ENCODE data around the gene ATP11A. TPM values are rescaled to one million over a fixed set of nuclear protein-coding genes. Genes with fewer than 3 reads are reported as not detected.

The ATP11A gene
- total RNA-seq, 2 donors from 2014 or later, result 89.0 to 91.2 TPM

- Mint-ChIP-seq H3K36me3 (no peaks in the 10 kb centered on the region), H3K27ac (no peak overlapping the region), H3K4me1 (ENCODE audit: low read depth in 2 of 2) (no peaks in the 10 kb centered on the region), H3K4me3 (no peak overlapping the region), H3K9me3 (peaks cover 3% of the 10 kb centered on the region), H3K27me3 (peaks cover 0 to 4% of the 10 kb centered on the region in 2 donors)
- ATAC-seq (no peak), DNase-seq (ENCODE audit: low spot score) (peak; percentile 12)
These were observed 215.2 kb downstream of the ATP11A start for GRCh38 chr13:112905086-112905485.

DNA sequence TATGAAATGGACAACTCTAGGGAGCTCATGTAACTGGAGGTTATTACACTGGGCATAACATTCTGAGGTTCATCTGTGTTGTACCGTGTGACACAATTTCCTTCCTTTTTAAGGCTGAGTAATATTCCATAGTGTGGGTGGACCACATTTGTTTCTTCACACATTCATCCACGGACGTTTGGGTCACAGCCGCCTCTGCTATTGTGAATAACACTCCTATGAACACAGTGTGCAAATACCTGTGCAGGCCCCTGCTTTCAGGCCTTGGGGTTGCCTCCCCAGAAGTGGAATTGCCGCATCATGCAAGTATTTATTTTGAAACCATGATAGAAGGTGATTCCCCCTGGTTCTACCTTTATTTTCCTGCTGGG lies 215.8 kb downstream of the ATP11A start:
- peaks cover 0 to 4% of the 10 kb centered on the region in 2 donors for H3K27me3 Mint-ChIP-seq
- H3K9me3 Mint-ChIP-seq, result peaks cover 3% of the 10 kb centered on the region
- no peaks in the 10 kb centered on the region for H3K4me1 Mint-ChIP-seq (ENCODE audit: low read depth in 2 of 2)
- no peak for ATAC-seq
- no peak overlapping the region for H3K4me3 Mint-ChIP-seq
- H3K36me3 Mint-ChIP-seq, result no peaks in the 10 kb centered on the region
- no peak overlapping the region for H3K27ac Mint-ChIP-seq
- no peak for DNase-seq (ENCODE audit: low spot score)

GRCh38 chr13:112905990-112906641 lies 216.3 kb downstream of the ATP11A start:
- no peaks in the 10 kb centered on the region for H3K36me3 Mint-ChIP-seq
- no peaks in the 10 kb centered on the region for H3K4me1 Mint-ChIP-seq (ENCODE audit: low read depth in 2 of 2)
- ATAC-seq (no peak), DNase-seq (ENCODE audit: low spot score) (peak; percentile 37)
- H3K9me3 Mint-ChIP-seq, result peaks cover 3% of the 10 kb centered on the region
- peaks cover 0 to 4% of the 10 kb centered on the region in 2 donors for H3K27me3 Mint-ChIP-seq
- H3K4me3 Mint-ChIP-seq, result no peak overlapping the region
- H3K27ac Mint-ChIP-seq, result no peak overlapping the region

GRCh38 chr13:112907286-112907685 lies 217.4 kb downstream of the ATP11A start:
- no peak overlapping the region for H3K27ac Mint-ChIP-seq
- ATAC-seq, result no peak
- peak; percentile 15 for DNase-seq (ENCODE audit: low spot score)
- H3K27me3 Mint-ChIP-seq, result peaks cover 0 to 6% of the 10 kb centered on the region in 2 donors
- no peaks in the 10 kb centered on the region for H3K4me1 Mint-ChIP-seq (ENCODE audit: low read depth in 2 of 2)
- H3K36me3 Mint-ChIP-seq, result no peaks in the 10 kb centered on the region
- no peak overlapping the region for H3K4me3 Mint-ChIP-seq
- peaks cover 3% of the 10 kb centered on the region for H3K9me3 Mint-ChIP-seq

DNA sequence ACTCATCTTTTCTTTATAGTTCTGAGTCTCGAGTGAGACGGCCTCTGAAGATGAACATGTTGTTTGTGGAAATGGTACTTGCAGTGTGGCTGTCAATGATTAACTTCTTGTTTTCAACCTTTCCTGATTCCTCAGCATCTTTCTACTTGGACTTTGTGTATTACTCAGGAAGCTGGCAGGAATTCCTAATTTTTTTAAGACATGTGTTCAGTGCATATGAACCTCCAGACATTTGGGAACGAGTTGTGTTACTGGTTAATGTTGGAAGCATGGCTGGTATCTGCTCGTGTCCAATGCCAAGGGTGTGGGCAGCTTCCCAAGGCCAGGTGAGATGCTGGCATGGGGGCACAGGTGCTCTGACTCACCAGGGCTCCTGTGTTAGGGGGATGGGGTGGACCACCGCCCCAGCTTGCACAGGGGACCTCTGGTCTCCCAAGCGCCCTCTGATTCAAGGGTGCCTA lies 218.1 kb downstream of the ATP11A start:
- peaks cover 3% of the 10 kb centered on the region for H3K9me3 Mint-ChIP-seq
- no peak overlapping the region for H3K27ac Mint-ChIP-seq
- no peak for ATAC-seq
- no peaks in the 10 kb centered on the region for H3K36me3 Mint-ChIP-seq
- H3K27me3 Mint-ChIP-seq, result peaks cover 0 to 6% of the 10 kb centered on the region in 2 donors
- H3K4me3 Mint-ChIP-seq, result no peak overlapping the region
- no peaks in the 10 kb centered on the region for H3K4me1 Mint-ChIP-seq (ENCODE audit: low read depth in 2 of 2)
- peak; percentile 48 for DNase-seq (ENCODE audit: low spot score)

DNA sequence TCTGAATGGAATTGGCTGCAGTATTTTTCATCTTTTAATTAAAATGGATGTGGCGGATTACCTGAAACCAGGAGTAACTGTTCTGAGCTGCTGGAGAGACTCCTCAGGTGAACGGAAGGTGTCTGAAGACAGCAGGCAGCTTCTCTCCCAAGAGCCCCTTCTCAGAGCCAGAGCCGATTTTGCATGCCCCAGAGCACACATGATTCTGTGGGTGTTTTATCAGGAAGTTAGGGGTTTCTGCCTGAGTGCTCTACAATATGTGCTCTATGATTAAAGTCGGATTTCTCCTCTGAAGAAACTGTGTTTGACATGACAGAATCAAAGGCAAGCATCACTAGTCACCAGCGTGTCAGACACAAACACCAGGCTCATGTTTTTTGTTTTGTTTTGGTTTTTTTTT lies 218.5 kb downstream of the ATP11A start:
- DNase-seq (ENCODE audit: low spot score) (peak; percentile 53), ATAC-seq (no peak)
- Mint-ChIP-seq H3K4me3 (no peak overlapping the region), H3K4me1 (ENCODE audit: low read depth in 2 of 2) (no peaks in the 10 kb centered on the region), H3K27ac (no peak overlapping the region), H3K27me3 (peaks cover 0 to 6% of the 10 kb centered on the region in 2 donors), H3K9me3 (peaks cover 3% of the 10 kb centered on the region), H3K36me3 (no peaks in the 10 kb centered on the region)

DNA sequence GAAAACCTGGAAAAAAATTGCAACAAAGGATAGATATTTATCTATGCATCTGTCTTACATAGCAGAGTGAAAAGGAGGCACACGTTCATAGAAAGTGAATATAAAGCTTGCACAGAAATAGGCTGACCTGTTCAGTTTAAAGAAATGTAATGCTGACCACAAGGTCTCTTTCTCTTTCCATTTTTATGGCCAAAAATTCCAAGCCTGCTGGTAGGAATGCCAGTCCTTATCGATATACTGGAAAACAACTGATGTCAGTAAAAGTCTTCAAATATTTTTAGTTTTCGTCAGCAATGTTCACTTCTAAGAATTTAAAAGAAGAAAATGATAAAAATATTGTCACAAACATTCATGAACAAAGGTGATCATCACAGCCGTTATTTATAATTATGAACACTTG lies 220.2 kb downstream of the ATP11A start:
- peaks cover 0 to 6% of the 10 kb centered on the region in 2 donors for H3K27me3 Mint-ChIP-seq
- H3K4me1 Mint-ChIP-seq (ENCODE audit: low read depth in 2 of 2), result no peaks in the 10 kb centered on the region
- no peak overlapping the region for H3K27ac Mint-ChIP-seq
- no peak overlapping the region for H3K4me3 Mint-ChIP-seq
- DNase-seq (ENCODE audit: low spot score) (no peak), ATAC-seq (no peak)
- H3K36me3 Mint-ChIP-seq, result no peaks in the 10 kb centered on the region
- peaks cover under 1% of the 10 kb centered on the region for H3K9me3 Mint-ChIP-seq

DNA sequence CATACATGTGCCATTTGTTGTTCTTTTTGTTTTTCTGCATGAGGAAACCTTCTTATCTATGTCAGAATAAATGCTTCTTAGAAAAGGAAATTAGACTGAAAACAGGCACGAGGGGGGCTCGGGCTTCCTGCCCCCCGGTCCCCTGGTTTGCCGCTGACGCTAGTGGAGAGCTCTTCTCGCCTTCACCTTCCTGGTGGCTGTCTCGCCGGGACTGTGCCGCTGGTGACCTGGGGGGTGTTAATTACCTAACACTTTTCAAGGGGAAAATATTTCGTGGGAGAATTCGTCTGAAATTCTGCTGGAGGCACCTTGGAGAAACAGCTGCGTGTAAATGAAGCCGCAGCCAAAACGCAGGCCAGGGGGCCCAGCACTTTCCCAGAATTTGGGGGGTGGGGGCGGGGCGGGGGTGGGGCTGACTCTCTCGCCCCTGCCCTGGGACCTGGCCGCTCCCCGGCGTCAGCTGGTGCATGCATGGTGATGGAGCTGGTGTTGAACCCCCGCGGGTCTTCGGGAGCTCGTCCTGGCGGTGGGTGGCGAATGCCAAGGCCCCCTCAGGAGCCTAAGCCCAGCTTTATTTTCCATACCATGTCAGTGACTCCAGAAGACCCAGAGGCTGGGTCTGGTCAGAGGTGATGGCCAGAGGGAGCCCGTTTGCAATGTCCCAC lies 220.9 kb downstream of the ATP11A start:
- Mint-ChIP-seq H3K4me3 (no peak overlapping the region), H3K9me3 (no peaks in the 10 kb centered on the region), H3K36me3 (no peaks in the 10 kb centered on the region), H3K27ac (no peak overlapping the region), H3K4me1 (ENCODE audit: low read depth in 2 of 2) (no peaks in the 10 kb centered on the region), H3K27me3 (peaks cover 5 to 9% of the 10 kb centered on the region in 2 donors)
- no peak for ATAC-seq
- DNase-seq (ENCODE audit: low spot score), result peak; percentile 41

GRCh38 chr13:112911285-112911701 lies 221.5 kb downstream of the ATP11A start:
- no peaks in the 10 kb centered on the region for H3K9me3 Mint-ChIP-seq
- H3K4me3 Mint-ChIP-seq, result no peak overlapping the region
- no peak overlapping the region for H3K27ac Mint-ChIP-seq
- no peaks in the 10 kb centered on the region for H3K36me3 Mint-ChIP-seq
- H3K27me3 Mint-ChIP-seq, result peaks cover 5 to 9% of the 10 kb centered on the region in 2 donors
- ATAC-seq, result peak in 1 of 2 donors; percentile 50
- DNase-seq (ENCODE audit: low spot score), result peak; percentile 60
- H3K4me1 Mint-ChIP-seq (ENCODE audit: low read depth in 2 of 2), result no peaks in the 10 kb centered on the region

DNA sequence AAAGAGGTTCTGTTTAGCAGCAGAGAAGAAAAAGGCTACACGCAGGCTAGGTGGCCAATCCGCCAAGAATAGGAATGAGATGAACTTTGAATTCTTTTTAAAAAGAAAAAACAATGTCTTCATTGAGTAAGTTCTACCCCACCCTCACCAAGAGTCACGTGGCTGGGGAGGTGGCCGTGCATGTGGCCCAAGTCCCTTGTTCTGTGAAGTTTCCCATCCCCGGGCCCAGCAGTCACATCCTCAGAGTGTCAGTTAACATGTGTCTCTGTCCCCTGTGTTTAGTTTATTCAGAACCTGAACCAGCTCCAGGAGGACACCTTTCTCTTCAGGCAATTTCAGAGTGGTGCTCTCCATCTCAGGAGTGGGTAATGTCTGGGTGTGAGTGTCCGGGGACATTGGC lies 222.0 kb downstream of the ATP11A start:
- DNase-seq (ENCODE audit: low spot score) (peak; percentile 41), ATAC-seq (no peak)
- H3K36me3 Mint-ChIP-seq, result no peaks in the 10 kb centered on the region
- no peaks in the 10 kb centered on the region for H3K9me3 Mint-ChIP-seq
- no peak overlapping the region for H3K4me3 Mint-ChIP-seq
- no peak overlapping the region for H3K27ac Mint-ChIP-seq
- H3K4me1 Mint-ChIP-seq (ENCODE audit: low read depth in 2 of 2), result no peaks in the 10 kb centered on the region
- H3K27me3 Mint-ChIP-seq, result peaks cover 5 to 8% of the 10 kb centered on the region in 2 donors

- peak; percentile 2 for DNase-seq (ENCODE audit: low spot score)
- ATAC-seq, result no peak
- no peaks in the 10 kb centered on the region for H3K4me1 Mint-ChIP-seq (ENCODE audit: low read depth in 2 of 2)
- H3K36me3 Mint-ChIP-seq, result no peaks in the 10 kb centered on the region
- no peak overlapping the region for H3K27ac Mint-ChIP-seq
- H3K4me3 Mint-ChIP-seq, result no peak overlapping the region
- peaks cover 10 to 14% of the 10 kb centered on the region in 2 donors for H3K27me3 Mint-ChIP-seq
- H3K9me3 Mint-ChIP-seq, result no peaks in the 10 kb centered on the region
These were observed 223.0 kb downstream of the ATP11A start for GRCh38 chr13:112912726-112913440.

- no peak overlapping the region for H3K4me3 Mint-ChIP-seq
- no peaks in the 10 kb centered on the region for H3K9me3 Mint-ChIP-seq
- H3K4me1 Mint-ChIP-seq (ENCODE audit: low read depth in 2 of 2), result peaks cover 0 to 2% of the 10 kb centered on the region in 2 donors
- no peak for ATAC-seq
- H3K27ac Mint-ChIP-seq, result no peak overlapping the region
- no peaks in the 10 kb centered on the region for H3K36me3 Mint-ChIP-seq
- H3K27me3 Mint-ChIP-seq, result peaks cover 20 to 23% of the 10 kb centered on the region in 2 donors
- DNase-seq (ENCODE audit: low spot score), result no peak
These were observed 226.5 kb downstream of the ATP11A start for GRCh38 chr13:112916296-112916695.

DNA sequence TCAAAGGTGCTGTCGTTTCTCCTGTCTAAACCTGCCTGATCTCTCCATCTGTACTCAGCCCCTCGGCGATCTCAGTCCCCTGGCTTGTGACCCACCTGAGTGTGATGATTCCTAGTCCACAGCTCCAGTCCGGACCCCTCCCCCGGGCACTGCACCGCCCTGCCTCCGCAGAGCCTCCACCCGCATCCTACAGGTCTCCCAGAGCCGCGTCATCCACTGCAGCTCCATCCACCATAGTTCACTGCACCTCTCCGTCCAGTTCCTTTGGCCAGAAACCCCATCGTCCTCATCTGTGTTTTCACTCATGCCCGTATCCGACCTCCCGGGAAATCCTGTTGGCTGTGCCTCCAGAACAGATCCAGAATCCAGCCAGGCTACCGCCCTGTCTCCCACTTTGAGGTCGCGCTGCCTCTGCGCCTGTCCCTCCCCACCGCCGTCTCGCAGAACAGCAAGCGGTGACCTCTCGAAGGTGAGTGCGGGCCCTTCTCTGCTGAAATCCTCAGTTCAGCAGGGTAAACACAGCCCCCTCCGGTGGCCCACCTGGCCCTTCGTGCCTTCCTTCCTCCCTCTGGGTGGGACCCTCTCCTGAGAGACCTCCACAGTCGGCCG lies 227.3 kb downstream of the ATP11A start:
- DNase-seq (ENCODE audit: low spot score) (no peak), ATAC-seq (peak in 1 of 2 donors; percentile 37)
- H3K27me3 Mint-ChIP-seq, result peaks cover 20 to 25% of the 10 kb centered on the region in 2 donors
- H3K27ac Mint-ChIP-seq, result no peak overlapping the region
- H3K4me1 Mint-ChIP-seq (ENCODE audit: low read depth in 2 of 2), result peaks cover 0 to 2% of the 10 kb centered on the region in 2 donors
- H3K36me3 Mint-ChIP-seq, result no peaks in the 10 kb centered on the region
- H3K9me3 Mint-ChIP-seq, result no peaks in the 10 kb centered on the region
- no peak overlapping the region for H3K4me3 Mint-ChIP-seq

Data from natural killer cell treated with Interleukin-12 subunit alpha and Interleukin-12 subunit beta and Interleukin-15 and Interleukin-18, amount 100 ng/mL, for 72 hours (primary cell).